OCI-M1 (cell line): ENCODE measurements around the gene KLF11.

Experiments
- DNase-seq: peaks from one replicate; lab custom pipeline; 2025; lab: John Stamatoyannopoulos, UW

KLF11 gene

GRCh38 chr2:10041711-10042110, 1.6 kb upstream of the KLF11 start:
- DNase-seq, result no peak

GRCh38 chr2:10042301-10043161, 819 bp upstream of the KLF11 start:
- no peak for DNase-seq

- DNase-seq, result peak; percentile 98
These were observed 704 bp downstream of the KLF11 start for GRCh38 chr2:10043906-10044601.

GRCh38 chr2:10045561-10046355, 2.4 kb downstream of the KLF11 start:
- no peak for DNase-seq

GRCh38 chr2:10046931-10047330, 3.6 kb downstream of the KLF11 start:
- DNase-seq, result no peak

GRCh38 chr2:10047616-10048500, 4.5 kb downstream of the KLF11 start:
- DNase-seq, result no peak

- DNase-seq, result peak; percentile 64
These were observed 5.3 kb downstream of the KLF11 start for GRCh38 chr2:10048501-10049171.

GRCh38 chr2:10052216-10052615, 8.9 kb downstream of the KLF11 start:
- no peak for DNase-seq

GRCh38 chr2:10053351-10053750, 10.0 kb downstream of the KLF11 start:
- no peak for DNase-seq

- DNase-seq, result no peak
These were observed 11.1 kb downstream of the KLF11 start for GRCh38 chr2:10054424-10054823.

- DNase-seq, result no peak
These were observed 11.6 kb downstream of the KLF11 start for GRCh38 chr2:10054976-10055375.

- DNase-seq, result no peak
These were observed 13.1 kb downstream of the KLF11 start for GRCh38 chr2:10056439-10056838.

GRCh38 chr2:10057231-10058107, 14.1 kb downstream of the KLF11 start:
- DNase-seq, result peak; percentile 89

GRCh38 chr2:10058251-10059015, 15.1 kb downstream of the KLF11 start:
- no peak for DNase-seq

GRCh38 chr2:10059016-10059351, 15.6 kb downstream of the KLF11 start:
- no peak for DNase-seq

GRCh38 chr2:10059552-10060335, 16.4 kb downstream of the KLF11 start:
- no peak for DNase-seq

GRCh38 chr2:10061221-10061925, 18.0 kb downstream of the KLF11 start:
- no peak for DNase-seq

GRCh38 chr2:10062931-10063365, 19.6 kb downstream of the KLF11 start:
- no peak for DNase-seq
